HG03175 (cell line): Measurements from ENCODE around the gene PAPPA.

Experiments
- ATAC-seq: cut with Tn5 transposase; IDR thresholded peaks from one replicate; pipeline ENCODE4 v1.9.1; 2021; ENCODE audit warnings: mild to moderate bottlenecking, moderate library complexity; ENCODE audit not compliant: unreplicated experiment

Gene PAPPA

DNA sequence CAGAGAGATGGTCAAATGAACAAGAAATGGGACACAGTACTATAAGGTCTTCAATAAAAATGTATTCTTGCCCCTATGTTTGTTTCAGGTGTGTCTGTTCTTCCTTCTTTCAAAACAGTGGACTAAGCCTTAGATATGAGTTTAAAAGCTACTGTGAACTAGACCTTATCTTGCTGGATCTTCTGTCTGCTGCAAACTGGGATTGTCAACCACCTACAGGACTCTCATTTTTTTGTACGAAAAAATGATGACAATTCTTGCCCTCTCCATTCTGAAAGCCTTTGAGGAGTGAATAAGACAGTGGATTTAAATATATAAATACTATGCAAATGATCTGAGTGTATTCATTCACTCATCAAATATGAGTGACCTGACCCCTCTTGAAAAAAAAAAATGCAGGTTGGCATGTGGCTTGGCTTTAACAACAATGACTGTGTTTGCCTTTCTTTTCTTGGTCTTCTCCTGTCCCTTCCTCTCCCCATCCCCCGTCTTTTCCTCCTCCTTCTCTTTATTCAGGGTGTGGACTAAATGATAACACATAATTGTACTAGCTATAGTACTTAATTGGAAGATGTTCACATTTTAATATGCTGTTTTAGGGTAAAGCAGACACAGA, 298.0 kb downstream of the PAPPA start:
- ATAC-seq = no peak
